Adrenal gland (tissue), 12 donors: Measurements from ENCODE around the gene SAMD13. TPM values are rescaled to one million over a fixed set of nuclear protein-coding genes. Genes with fewer than 3 reads are reported as not detected.

Experiments
- DNase-seq, 7 donors: peaks; one replicate each; pipeline ENCODE4 v3.0.0-alpha.2; 2019 to 2020
- H3K27ac ChIP-seq, 5 donors: fragments of 200-600 bp; sonication (generic) in 4 of 5; 1 replicate in 3 of 5; 2 replicates in 2 of 5; pipeline versions ENCODE4 v1.5.1 to v1.8.0; 2016 to 2020; ENCODE audit warnings: mild to moderate bottlenecking in 1 of 5
- H3K27me3 ChIP-seq: fragments of 200-600 bp; 2 replicates; pipeline ENCODE4 v1.8.0; 2021
- H3K36me3 ChIP-seq, 2 donors: fragments of 200-600 bp; replicated peaks in 1 of 2; 1 replicate in 1 of 2; 2 replicates in 1 of 2; pipeline versions ENCODE4 v1.5.1 to v1.8.0; 2018 to 2022
- H3K4me1 ChIP-seq, 2 donors: fragments of 200-600 bp; replicated peaks in 1 of 2; 1 replicate in 1 of 2; 2 replicates in 1 of 2; pipeline versions ENCODE4 v1.5.1 to v1.8.0; 2018 to 2021
- H3K4me3 ChIP-seq, 4 donors: fragments of 200-600 bp; sonication (generic) in 3 of 4; one replicate each; pipeline ENCODE4 v1.5.1; 2016 to 2018
- H3K9me3 ChIP-seq, 3 donors: fragments of 200-600 bp; sonication (generic) in 1 of 3; replicated peaks in 1 of 3; 1 replicate in 2 of 3; 2 replicates in 1 of 3; pipeline versions ENCODE4 v1.5.1 to v1.8.0; 2016 to 2021
- CTCF ChIP-seq, 6 experiments: fragments of 450-650 bp in 4 of 6; fragments of 200-600 bp in 2 of 6; sonication (generic) in 1 of 6; IDR thresholded peaks; 1 replicate in 5 of 6; 2 replicates in 1 of 6; pipeline versions ENCODE4 v1.5.1 to v1.8.0; 2016 to 2021; ENCODE audit warnings: antibody characterized with exemption in 6 of 6, mild to moderate bottlenecking in 2 of 6, moderate library complexity in 1 of 6
- POLR2A ChIP-seq, 2 donors: fragments of 450-650 bp; IDR thresholded peaks; one replicate each; pipeline ENCODE4 v1.6.1; 2017; ENCODE audit warnings: antibody characterized with exemption in 2 of 2, mild to moderate bottlenecking in 2 of 2, moderate library complexity in 1 of 2
- WGBS, 4 donors: extraction: QIAGEN DNeasy Blood & Tissue Kit in 2 of 4; methylation state at CpG; one replicate each; pipeline versions ENCODE4 v1.1.5 to v1.1.7; 2013 to 2017; 5-methylcytosine and 5-hydroxymethylcytosine counted together
- intact Hi-C, 2 donors: fragments of 100-400 bp; cut with DNase I; formaldehyde crosslinking; loops; one replicate each; pipeline versions ENCODE4 v1.14.1 to v1.15.0; 2022 to 2023
- polyA plus RNA-seq, 3 donors: library from polyadenylated mRNA; stranded (reverse); fragments of 200-250 nt in 2 of 3; fragments of 350-450 nt in 1 of 3; fragmentation: Illumina TruSeq in 1 of 3; extraction: RNeasy Lipid Tissue Mini Kit (QIAGEN cat#74804) in 1 of 3; gene quantifications; one replicate each; pipeline ENCODE4 v1.2.3, GENCODE V29; 2013 to 2014
- total RNA-seq, 9 donors: library from RNA; depleted of rRNA in 4 of 9; stranded (reverse); fragments of >200 nt in 4 of 9; fragments of 120-200 nt in 1 of 9; fragmentation: NEBNext Ultra II Directional in 1 of 9; extraction: Animal tissue kit (Norgen Biotek cat#: 25700) in 1 of 9; gene quantifications; one replicate each; pipeline versions ENCODE4 v1.1.0 to v1.2.4, GENCODE V29; 2013 to 2023
- donor health status: healthy with polysubstance abuse.
- donor health status: Bipolar disorder and iron deficiency.
- donor health status: DM: yes; HTN: yes; CAD: no.
- donor health status: DM: no; HTN: no; CAD: no.
- donor health status: DM: no; HTN: no; CAD: no.
- donor health status: DM: yes; HTN: yes; CAD: no.

SAMD13 gene
- total and polyA plus RNA-seq, 12 donors, result 1.0 to 8.0 (median 3.4) TPM

GRCh38 chr1:84266748-84267147 is 34.8 kb upstream of the SAMD13 start:
- intact Hi-C loops, result no loop called here
- Histone ChIP-seq H3K36me3 (no peaks in the 10 kb centered on the region), H3K27ac (no peak overlapping the region), H3K9me3 (no peaks in the 10 kb centered on the region), H3K4me3 (no peak overlapping the region), H3K4me1 (no peaks in the 10 kb centered on the region), H3K27me3 (no peaks in the 10 kb centered on the region)
- 0 to 3% (median 0%) methylated on average over 1 of the region's 1 CpG for WGBS, 4 donors
- TF ChIP-seq CTCF (IDR thresholded peaks at IDR 0.05) (no peak), POLR2A (IDR thresholded peaks at IDR 0.05) (no peak)
- no peak for DNase-seq

- no peak for DNase-seq
- no peaks in the 10 kb centered on the region for H3K36me3 ChIP-seq
- no peaks in the 10 kb centered on the region for H3K27me3 ChIP-seq
- no peaks in the 10 kb centered on the region for H3K4me1 ChIP-seq
- no peak for TF ChIP-seq CTCF (IDR thresholded peaks at IDR 0.05)
- TF ChIP-seq POLR2A (IDR thresholded peaks at IDR 0.05), result no peak
- no peaks in the 10 kb centered on the region for H3K9me3 ChIP-seq
- no peak overlapping the region for H3K4me3 ChIP-seq
- H3K27ac ChIP-seq, result no peak overlapping the region
- intact Hi-C loops, result no loop called here
These were observed 34.0 kb upstream of the SAMD13 start for GRCh38 chr1:84267476-84267875.

GRCh38 chr1:84268346-84268745 is 33.2 kb upstream of the SAMD13 start:
- WGBS, 4 donors, result 89 to 100% (median 93%) methylated on average over 1 of the region's 1 CpG
- intact Hi-C loops, result no loop called here
- H3K36me3 ChIP-seq, result no peaks in the 10 kb centered on the region
- no peaks in the 10 kb centered on the region for H3K4me1 ChIP-seq
- H3K9me3 ChIP-seq, result no peaks in the 10 kb centered on the region
- DNase-seq, result no peak
- TF ChIP-seq POLR2A (IDR thresholded peaks at IDR 0.05) (no peak), CTCF (IDR thresholded peaks at IDR 0.05) (no peak)
- H3K27me3 ChIP-seq, result no peaks in the 10 kb centered on the region
- H3K27ac ChIP-seq, result no peak overlapping the region
- H3K4me3 ChIP-seq, result no peak overlapping the region

- 0 to 28% (median 24%) methylated on average over 2 of the region's 2 CpGs for WGBS, 4 donors
- Histone ChIP-seq H3K9me3 (no peaks in the 10 kb centered on the region), H3K36me3 (no peaks in the 10 kb centered on the region), H3K4me3 (no peak overlapping the region), H3K27ac (no peak overlapping the region), H3K4me1 (no peaks in the 10 kb centered on the region), H3K27me3 (no peaks in the 10 kb centered on the region)
- TF ChIP-seq CTCF (IDR thresholded peaks at IDR 0.05), result no peak
- no peak for DNase-seq
- intact Hi-C loops, result no loop called here
These were observed 32.2 kb upstream of the SAMD13 start for GRCh38 chr1:84269306-84269705.
